WI38 (cell line): ENCODE data around the gene USE1.
A peak's percentile ranks its signal among the peaks of the same experiment; 100 is the strongest.

Experiments
- H3K4me3 ChIP-seq: 2 replicates; pipeline ENCODE4 v1.5.1; 2011; ENCODE audit warnings: low read depth, mild to moderate bottlenecking, control low read depth, low read length
- CTCF ChIP-seq: IDR thresholded peaks from 2 replicates; pipeline ENCODE4 v1.5.1; 2012; ENCODE audit warnings: low read depth, mild to moderate bottlenecking, control low read depth, low read length

Gene USE1

GRCh38 chr19:17215127-17215971 is at the start of gene USE1:
Gene USE1 (plus strand): TSS chr19:17215357. CDS start chr19:17215406, 49 bp downstream.
- TF ChIP-seq CTCF: no peak
- H3K4me3 ChIP-seq: peak within 1 kb of the TSS; percentile 68

GRCh38 chr19:17165715-17166114 is 49.4 kb upstream of the USE1 start:
- H3K4me3 ChIP-seq: no peak overlapping the region
- no peak for TF ChIP-seq CTCF

DNA sequence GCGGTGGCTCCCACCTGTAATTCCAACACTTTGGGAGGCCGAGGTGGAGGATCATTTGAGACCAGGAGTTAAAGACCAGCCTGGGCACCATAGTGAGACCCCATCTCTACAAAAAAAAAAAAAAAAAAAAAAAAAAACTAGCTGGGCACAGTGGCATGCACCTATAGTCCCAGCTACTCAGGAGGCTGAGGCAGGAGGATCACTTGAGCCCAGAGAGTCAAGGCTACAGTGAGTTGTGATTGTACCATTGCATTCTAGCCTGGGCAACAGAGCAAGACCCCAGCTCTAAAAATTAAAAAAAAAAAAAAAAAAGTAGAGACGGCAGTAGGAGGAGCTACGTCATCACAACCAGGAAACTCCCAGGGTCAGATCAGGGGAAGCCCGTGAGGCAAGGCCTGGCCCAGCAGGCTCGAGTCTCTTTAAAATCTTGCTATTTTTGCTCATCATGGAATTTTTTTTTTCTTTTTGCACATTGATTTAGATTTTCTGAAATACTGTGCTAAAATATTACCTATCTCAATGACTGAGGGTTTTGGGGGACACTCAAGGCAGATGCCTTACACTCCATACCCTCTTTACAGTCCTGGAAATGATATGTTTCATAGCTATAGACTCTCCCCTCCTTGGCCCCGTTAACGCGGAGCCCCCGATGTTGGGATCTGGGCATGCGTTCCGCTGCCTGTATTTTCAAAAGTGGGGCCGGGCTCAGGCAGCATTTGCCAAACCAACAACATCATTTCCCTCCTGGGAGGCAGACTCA is 44.4 kb upstream of the USE1 start:
- no peak overlapping the region for H3K4me3 ChIP-seq
- no peak for TF ChIP-seq CTCF

GRCh38 chr19:17171874-17172273 is 43.3 kb upstream of the USE1 start:
- TF ChIP-seq CTCF: no peak

GRCh38 chr19:17172624-17173345 is 42.4 kb upstream of the USE1 start:
- no peak for TF ChIP-seq CTCF
- no peak overlapping the region for H3K4me3 ChIP-seq

More at GRCh38 chr19:17171874-17172273, 43.3 kb upstream of the USE1 start:
- H3K4me3 ChIP-seq: no peak overlapping the region

- TF ChIP-seq CTCF: no peak
- H3K4me3 ChIP-seq: no peak overlapping the region
These were observed 36.9 kb upstream of the USE1 start for GRCh38 chr19:17178291-17178690.
